ENCODE results near the gene SERPINA5.

SERPINA5 gene

GRCh38 chr14:94612174-94612573 is 30.9 kb downstream of the SERPINA5 start, which contains the start of gene SERPINA3:
Gene SERPINA3, plus strand, starts transcription at chr14:94612391. Its CDS starts 2,051 bp downstream, at chr14:94614442.
- no peak for TF ChIP-seq MAX (IDR thresholded peaks at IDR 0.05; ENCODE audit: low read depth, low read length)
- TF ChIP-seq CTCF (IDR thresholded peaks at IDR 0.05; ENCODE audit: low read depth, low read length), result no peak
- no peak for TF ChIP-seq POLR2A (IDR thresholded peaks at IDR 0.05; ENCODE audit: extremely low read depth, insufficient read length)
- no peak for TF ChIP-seq MYC (IDR thresholded peaks at IDR 0.05; ENCODE audit: low read depth, low read length)
- no peak for DNase-seq (ENCODE audit: low read depth)
- no peak within 1 kb of the TSS for H3K4me3 ChIP-seq (ENCODE audit: low read depth, low read length)

- no peak for TF ChIP-seq CTCF (IDR thresholded peaks at IDR 0.05; ENCODE audit: low read depth, low read length)
- TF ChIP-seq MAX (IDR thresholded peaks at IDR 0.05; ENCODE audit: low read depth, low read length), result no peak
- no peak for TF ChIP-seq MYC (IDR thresholded peaks at IDR 0.05; ENCODE audit: low read depth, low read length)
- TF ChIP-seq POLR2A (IDR thresholded peaks at IDR 0.05; ENCODE audit: extremely low read depth, insufficient read length), result no peak
- DNase-seq (ENCODE audit: low read depth), result no peak
- no peak overlapping the region for H3K4me3 ChIP-seq (ENCODE audit: low read depth, low read length)
Measured at GRCh38 chr14:94612580-94613554, 31.6 kb downstream of the SERPINA5 start.

- TF ChIP-seq MAX (IDR thresholded peaks at IDR 0.05; ENCODE audit: low read depth, low read length) (no peak), POLR2A (IDR thresholded peaks at IDR 0.05; ENCODE audit: extremely low read depth, insufficient read length) (no peak), MYC (IDR thresholded peaks at IDR 0.05; ENCODE audit: low read depth, low read length) (no peak), CTCF (IDR thresholded peaks at IDR 0.05; ENCODE audit: low read depth, low read length) (no peak)
Measured at GRCh38 chr14:94613720-94614644, 32.8 kb downstream of the SERPINA5 start.

GRCh38 chr14:94614802-94615201 is 33.6 kb downstream of the SERPINA5 start:
- DNase-seq (ENCODE audit: low read depth), result no peak
- TF ChIP-seq CTCF (IDR thresholded peaks at IDR 0.05; ENCODE audit: low read depth, low read length) (no peak), POLR2A (IDR thresholded peaks at IDR 0.05; ENCODE audit: extremely low read depth, insufficient read length) (no peak), MYC (IDR thresholded peaks at IDR 0.05; ENCODE audit: low read depth, low read length) (no peak), MAX (IDR thresholded peaks at IDR 0.05; ENCODE audit: low read depth, low read length) (no peak)

More at GRCh38 chr14:94613720-94614644, 32.8 kb downstream of the SERPINA5 start:
- H3K4me3 ChIP-seq (ENCODE audit: low read depth, low read length), result no peak overlapping the region
- DNase-seq (ENCODE audit: low read depth), result no peak

GRCh38 chr14:94615254-94615653 is 34.0 kb downstream of the SERPINA5 start:
- TF ChIP-seq POLR2A (IDR thresholded peaks at IDR 0.05; ENCODE audit: extremely low read depth, insufficient read length) (no peak), CTCF (IDR thresholded peaks at IDR 0.05; ENCODE audit: low read depth, low read length) (no peak), MAX (IDR thresholded peaks at IDR 0.05; ENCODE audit: low read depth, low read length) (no peak), MYC (IDR thresholded peaks at IDR 0.05; ENCODE audit: low read depth, low read length) (no peak)
- DNase-seq (ENCODE audit: low read depth), result no peak
- H3K4me3 ChIP-seq (ENCODE audit: low read depth, low read length), result no peak overlapping the region

More at GRCh38 chr14:94614802-94615201, 33.6 kb downstream of the SERPINA5 start:
- no peak overlapping the region for H3K4me3 ChIP-seq (ENCODE audit: low read depth, low read length)

Measured in NB4 (cell line).